BLaER1 (cell line): Measurements from ENCODE around the gene IGSF9B.

Experiments
- H3K27ac ChIP-seq: shearing (Covaris generic); formaldehyde crosslinking; 2 replicates; pipeline ENCODE4 v1.8.1; 2022
- H3K27me3 ChIP-seq: shearing (Covaris generic); formaldehyde crosslinking; 2 replicates; pipeline ENCODE4 v1.8.1; 2022
- H3K36me3 ChIP-seq: shearing (Covaris generic); formaldehyde crosslinking; 2 replicates; pipeline ENCODE4 v1.8.1; 2022
- H3K4me1 ChIP-seq: shearing (Covaris generic); formaldehyde crosslinking; 2 replicates; pipeline ENCODE4 v1.8.1; 2022
- H3K4me2 ChIP-seq: shearing (Covaris generic); formaldehyde crosslinking; 2 replicates; pipeline ENCODE4 v1.8.1; 2022
- H3K4me3 ChIP-seq: shearing (Covaris generic); formaldehyde crosslinking; 2 replicates; pipeline ENCODE4 v1.8.1; 2022
- H3K9ac ChIP-seq: shearing (Covaris generic); formaldehyde crosslinking; 2 replicates; pipeline ENCODE4 v1.8.1; 2022
- H3K9me3 ChIP-seq: shearing (Covaris generic); formaldehyde crosslinking; 2 replicates; pipeline ENCODE4 v1.8.1; 2022
- H4K20me1 ChIP-seq: shearing (Covaris generic); formaldehyde crosslinking; 2 replicates; pipeline ENCODE4 v1.8.1; 2022
- Cebpa-rat ChIP-seq: shearing (Covaris generic); IDR thresholded peaks from 2 replicates; pipeline ENCODE4 v1.8.1; 2022

IGSF9B gene

GRCh38 chr11:133917921-133918607, 38.7 kb downstream of the IGSF9B start:
- Histone ChIP-seq H3K4me3 (no peak overlapping the region), H3K4me2 (peak overlapping the region; percentile 60), H3K27me3 (no peaks in the 10 kb centered on the region), H3K9ac (no peak overlapping the region), H3K4me1 (peaks cover 38% of the 10 kb centered on the region), H3K36me3 (no peaks in the 10 kb centered on the region), H3K9me3 (no peaks in the 10 kb centered on the region), H3K27ac (no peak overlapping the region), H4K20me1 (no peaks in the 10 kb centered on the region; the same call in 1 of the 2 replicates)
- TF ChIP-seq Cebpa-rat, result no peak

GRCh38 chr11:133916784-133917440, 39.9 kb downstream of the IGSF9B start:
- Histone ChIP-seq H3K4me1 (peaks cover 31% of the 10 kb centered on the region), H3K9ac (no peak overlapping the region), H3K4me2 (peak overlapping the region; percentile 60), H3K9me3 (no peaks in the 10 kb centered on the region), H3K27ac (no peak overlapping the region), H3K4me3 (no peak overlapping the region), H3K36me3 (no peaks in the 10 kb centered on the region), H4K20me1 (no peaks in the 10 kb centered on the region; the same call in 1 of the 2 replicates), H3K27me3 (no peaks in the 10 kb centered on the region)
- no peak for TF ChIP-seq Cebpa-rat

- Histone ChIP-seq H3K27ac (no peak overlapping the region), H3K27me3 (no peaks in the 10 kb centered on the region), H3K9me3 (no peaks in the 10 kb centered on the region), H3K4me2 (no peak overlapping the region), H4K20me1 (no peaks in the 10 kb centered on the region; the same call in 1 of the 2 replicates), H3K4me3 (no peak overlapping the region), H3K4me1 (peaks cover 25% of the 10 kb centered on the region), H3K36me3 (no peaks in the 10 kb centered on the region), H3K9ac (no peak overlapping the region)
- no peak for TF ChIP-seq Cebpa-rat
Measured at GRCh38 chr11:133913761-133914160, 43.0 kb downstream of the IGSF9B start.

- Histone ChIP-seq H3K9ac (no peak overlapping the region), H3K9me3 (no peaks in the 10 kb centered on the region), H4K20me1 (no peaks in the 10 kb centered on the region), H3K4me3 (no peak overlapping the region), H3K36me3 (no peaks in the 10 kb centered on the region), H3K4me2 (no peak overlapping the region), H3K4me1 (peaks cover 13% of the 10 kb centered on the region), H3K27ac (no peak overlapping the region), H3K27me3 (no peaks in the 10 kb centered on the region)
- no peak for TF ChIP-seq Cebpa-rat
Measured at GRCh38 chr11:133911171-133911570, 45.6 kb downstream of the IGSF9B start.

- Histone ChIP-seq H3K9ac (no peak overlapping the region), H3K27ac (no peak overlapping the region), H3K4me1 (peaks cover 20% of the 10 kb centered on the region), H3K27me3 (no peaks in the 10 kb centered on the region), H3K4me3 (no peak overlapping the region), H4K20me1 (no peaks in the 10 kb centered on the region), H3K4me2 (no peak overlapping the region), H3K36me3 (no peaks in the 10 kb centered on the region), H3K9me3 (no peaks in the 10 kb centered on the region)
- TF ChIP-seq Cebpa-rat, result no peak
Measured at GRCh38 chr11:133910101-133910500, 46.7 kb downstream of the IGSF9B start.

- H3K9ac ChIP-seq, result no peak overlapping the region
- no peak overlapping the region for H3K4me3 ChIP-seq
- no peaks in the 10 kb centered on the region for H4K20me1 ChIP-seq
- H3K9me3 ChIP-seq, result no peaks in the 10 kb centered on the region
- TF ChIP-seq Cebpa-rat, result no peak
- no peaks in the 10 kb centered on the region for H3K36me3 ChIP-seq
- no peak overlapping the region for H3K27ac ChIP-seq
- H3K27me3 ChIP-seq, result no peaks in the 10 kb centered on the region
- H3K4me1 ChIP-seq, result peaks cover 12% of the 10 kb centered on the region
- H3K4me2 ChIP-seq, result no peak overlapping the region
Measured at GRCh38 chr11:133908827-133909226, 47.9 kb downstream of the IGSF9B start.

GRCh38 chr11:133907841-133908241, 48.9 kb downstream of the IGSF9B start:
- H3K27ac ChIP-seq, result no peak overlapping the region
- no peaks in the 10 kb centered on the region for H3K36me3 ChIP-seq
- TF ChIP-seq Cebpa-rat, result no peak
- no peak overlapping the region for H3K4me3 ChIP-seq
- H3K4me2 ChIP-seq, result no peak overlapping the region
- H3K9ac ChIP-seq, result no peak overlapping the region
- no peaks in the 10 kb centered on the region for H4K20me1 ChIP-seq
- peaks cover 12% of the 10 kb centered on the region for H3K4me1 ChIP-seq
- no peaks in the 10 kb centered on the region for H3K27me3 ChIP-seq
- H3K9me3 ChIP-seq, result no peaks in the 10 kb centered on the region

GRCh38 chr11:133907216-133907615, 49.6 kb downstream of the IGSF9B start:
- no peaks in the 10 kb centered on the region for H3K9me3 ChIP-seq
- H3K9ac ChIP-seq, result no peak overlapping the region
- H3K27me3 ChIP-seq, result no peaks in the 10 kb centered on the region
- H3K4me1 ChIP-seq, result peaks cover 12% of the 10 kb centered on the region
- no peaks in the 10 kb centered on the region for H3K36me3 ChIP-seq
- H3K4me3 ChIP-seq, result no peak overlapping the region
- no peak overlapping the region for H3K27ac ChIP-seq
- TF ChIP-seq Cebpa-rat, result no peak
- H4K20me1 ChIP-seq, result no peaks in the 10 kb centered on the region
- no peak overlapping the region for H3K4me2 ChIP-seq

GRCh38 chr11:133906746-133907145, 50.0 kb downstream of the IGSF9B start:
- no peak for TF ChIP-seq Cebpa-rat
- H3K9me3 ChIP-seq, result no peaks in the 10 kb centered on the region
- H3K27me3 ChIP-seq, result no peaks in the 10 kb centered on the region
- H3K4me2 ChIP-seq, result no peak overlapping the region
- no peak overlapping the region for H3K4me3 ChIP-seq
- H3K4me1 ChIP-seq, result peaks cover 12% of the 10 kb centered on the region
- no peak overlapping the region for H3K27ac ChIP-seq
- H3K9ac ChIP-seq, result no peak overlapping the region
- H4K20me1 ChIP-seq, result no peaks in the 10 kb centered on the region
- H3K36me3 ChIP-seq, result no peaks in the 10 kb centered on the region

GRCh38 chr11:133906241-133906640, 50.5 kb downstream of the IGSF9B start:
- Histone ChIP-seq H4K20me1 (no peaks in the 10 kb centered on the region), H3K9me3 (no peaks in the 10 kb centered on the region), H3K4me2 (peak overlapping the region; percentile 19), H3K9ac (no peak overlapping the region), H3K36me3 (no peaks in the 10 kb centered on the region), H3K4me3 (no peak overlapping the region), H3K27ac (no peak overlapping the region), H3K4me1 (peaks cover 12% of the 10 kb centered on the region), H3K27me3 (no peaks in the 10 kb centered on the region)
- TF ChIP-seq Cebpa-rat, result no peak
